HG03469 (cell line): ENCODE data around the gene ADGRG7.
"Not testable (repeated sequence)": the region's sequence is repeated elsewhere in the genome, so short reads cannot be mapped to it uniquely, and the experiment has no call there.

Source experiments
- ATAC-seq: cut with Tn5 transposase; IDR thresholded peaks from one replicate; pipeline ENCODE4 v1.9.1; 2021; ENCODE audit warnings: mild to moderate bottlenecking, moderate library complexity, moderate number of reproducible peaks; ENCODE audit not compliant: unreplicated experiment

Gene ADGRG7

DNA sequence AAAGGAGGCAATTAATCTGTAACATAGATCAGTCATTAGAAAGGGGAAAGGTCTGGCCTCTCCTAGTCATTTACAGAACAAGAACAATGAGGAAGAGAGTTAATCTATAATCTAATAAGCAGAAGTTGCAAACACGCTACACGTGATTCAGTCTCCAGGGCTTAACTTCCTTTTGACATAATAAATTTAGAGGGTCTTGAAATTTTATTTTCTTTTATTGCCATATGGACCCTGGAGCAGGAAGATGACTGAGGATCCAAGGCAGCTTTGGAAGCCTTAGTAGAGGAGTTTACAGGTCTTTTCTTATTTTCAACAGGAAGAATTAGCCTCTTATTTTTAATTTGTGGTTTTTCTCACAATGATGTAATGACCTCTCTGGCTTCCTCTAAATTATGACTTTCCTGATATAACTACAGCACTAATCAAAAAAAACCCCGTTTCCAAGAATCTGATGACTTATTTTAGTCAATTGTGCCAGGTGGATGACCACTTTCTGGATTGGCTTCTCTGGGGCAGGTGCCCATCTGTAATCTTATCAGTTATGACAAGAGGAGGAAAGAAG lies 32.2 kb downstream of the ADGRG7 start:
- peak; percentile 67 for ATAC-seq

DNA sequence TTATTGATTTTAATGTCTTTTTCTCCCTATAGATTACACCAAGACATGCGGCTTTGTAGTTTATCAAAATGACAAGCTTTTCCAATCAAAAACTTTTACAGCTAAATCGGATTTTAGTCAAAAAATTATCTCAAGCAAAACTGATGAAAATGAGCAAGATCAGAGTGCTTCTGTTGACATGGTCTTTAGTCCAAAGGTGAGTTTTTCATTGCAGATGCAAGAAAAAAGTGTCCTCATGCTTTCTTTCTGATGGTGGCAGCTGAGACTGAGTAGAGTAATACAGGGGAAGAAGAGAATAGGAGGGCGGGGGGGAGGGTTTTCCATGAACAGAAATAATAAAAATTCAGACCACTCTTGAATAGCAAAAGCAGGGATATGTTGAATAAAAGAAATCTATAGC lies 36.5 kb downstream of the ADGRG7 start:
- ATAC-seq = no peak

DNA sequence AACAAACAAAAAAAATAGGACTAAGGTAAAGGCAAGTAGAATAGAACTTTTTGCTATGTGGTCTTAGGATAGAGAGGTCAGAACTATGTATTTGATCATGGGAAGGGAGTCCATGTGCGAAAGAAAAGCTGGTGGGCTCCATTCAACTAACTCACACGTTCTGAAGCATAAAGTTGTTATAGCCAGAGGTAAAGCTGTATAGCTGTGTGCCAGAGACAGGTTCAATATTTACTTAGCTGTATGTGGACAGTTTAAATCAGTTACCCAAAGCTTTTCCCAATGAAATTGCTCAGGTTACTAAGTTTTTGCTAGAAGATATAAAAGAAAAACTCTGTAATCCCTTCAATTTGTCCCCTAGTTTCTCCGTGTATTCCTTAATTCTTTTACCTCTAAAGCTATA lies 37.8 kb downstream of the ADGRG7 start:
- ATAC-seq = no peak

DNA sequence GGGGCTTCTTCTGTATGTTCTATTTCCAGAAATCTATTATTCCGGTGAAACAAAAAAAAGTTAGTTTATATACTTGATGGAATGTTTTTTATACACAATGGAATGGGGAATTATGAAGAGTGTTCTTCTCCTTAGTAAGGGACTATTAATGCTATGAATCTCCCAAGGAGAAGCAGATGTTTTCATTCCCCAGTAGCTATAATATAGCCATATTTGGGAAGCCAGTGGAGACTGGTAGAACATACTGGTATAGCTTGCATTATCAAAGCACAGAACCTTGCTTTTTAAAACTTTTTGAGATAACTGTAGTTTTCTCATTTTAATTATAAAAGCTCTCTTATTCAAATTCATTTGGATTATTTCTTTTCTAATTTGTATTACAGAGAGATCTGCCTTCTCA lies 38.3 kb downstream of the ADGRG7 start:
- ATAC-seq = no peak

DNA sequence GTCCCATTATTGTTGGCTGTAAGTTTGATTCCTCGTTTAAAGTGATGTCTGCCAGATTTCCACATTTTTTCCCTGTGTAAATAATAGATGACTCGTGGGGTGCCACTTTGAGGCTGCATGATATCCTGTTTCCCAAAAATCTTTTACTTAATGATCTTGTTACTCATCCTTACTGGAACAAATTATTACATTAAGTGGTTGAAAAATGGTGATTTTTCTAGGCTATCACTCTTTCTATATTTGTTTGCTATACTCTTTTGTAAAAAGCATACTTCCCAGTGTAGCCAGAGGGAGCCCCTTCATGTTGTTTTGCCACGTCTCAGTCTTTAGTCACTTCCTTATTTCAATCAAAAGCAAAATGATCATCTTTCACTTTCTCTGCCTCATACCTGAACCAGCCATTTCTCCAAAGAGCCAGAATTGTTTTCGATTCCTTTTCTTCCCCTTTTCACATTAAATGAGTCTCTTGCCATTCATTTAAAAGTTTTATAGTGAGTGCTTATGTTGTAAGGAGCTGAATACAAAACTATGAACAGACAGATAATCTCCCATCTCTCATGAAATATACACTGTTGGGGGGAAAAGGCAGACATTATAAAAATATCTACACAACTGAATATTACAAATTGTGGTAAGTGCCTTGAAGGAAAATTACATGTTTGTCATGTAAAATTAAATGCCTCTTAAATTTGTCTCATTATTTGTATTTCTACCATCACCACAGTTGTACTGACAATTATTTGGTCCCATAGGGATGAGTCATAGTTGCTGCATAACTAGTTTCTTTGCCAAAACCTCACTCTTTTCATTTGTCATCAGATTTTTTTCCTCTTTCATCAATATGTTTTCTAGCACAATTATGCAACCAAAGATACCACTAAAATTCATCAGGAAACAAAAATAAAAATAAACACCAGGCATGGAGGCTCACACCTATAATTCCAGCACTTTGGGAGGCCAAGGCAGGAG lies 41.5 kb downstream of the ADGRG7 start:
- ATAC-seq = peak; percentile 94

DNA sequence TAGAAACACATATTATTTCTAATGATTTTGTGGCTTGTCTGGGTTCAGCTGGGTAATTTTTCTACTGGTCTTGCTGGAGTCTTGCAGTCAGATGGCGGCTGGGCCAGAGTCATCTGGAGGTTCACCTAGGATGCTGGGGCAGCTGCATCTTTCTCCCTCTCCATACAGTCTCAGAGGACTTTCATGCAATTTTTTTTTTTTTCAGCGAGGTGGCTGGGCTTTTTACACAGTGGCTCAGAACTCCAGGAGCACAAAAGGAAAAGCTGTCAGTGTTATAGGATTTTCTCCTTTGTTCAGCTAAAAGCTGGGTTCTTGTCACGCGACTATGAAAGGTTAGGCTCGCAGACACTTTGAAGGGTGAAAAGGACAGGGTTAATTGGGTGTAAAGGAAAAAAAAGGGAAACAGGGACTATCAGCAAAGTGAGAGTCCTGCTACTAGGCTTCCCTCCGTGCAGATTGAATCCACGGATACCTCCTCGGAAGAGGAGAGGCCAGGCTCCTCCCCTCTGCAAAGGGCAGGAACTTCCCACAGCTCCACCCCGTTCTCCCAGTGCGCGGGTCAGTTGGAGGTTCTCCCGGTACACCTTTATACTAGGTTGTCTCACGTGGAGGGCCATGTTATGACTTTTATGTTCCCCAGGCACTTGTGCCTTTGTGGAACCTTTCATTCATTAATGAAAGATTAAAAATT lies 44.3 kb downstream of the ADGRG7 start:
- no peak for ATAC-seq

DNA sequence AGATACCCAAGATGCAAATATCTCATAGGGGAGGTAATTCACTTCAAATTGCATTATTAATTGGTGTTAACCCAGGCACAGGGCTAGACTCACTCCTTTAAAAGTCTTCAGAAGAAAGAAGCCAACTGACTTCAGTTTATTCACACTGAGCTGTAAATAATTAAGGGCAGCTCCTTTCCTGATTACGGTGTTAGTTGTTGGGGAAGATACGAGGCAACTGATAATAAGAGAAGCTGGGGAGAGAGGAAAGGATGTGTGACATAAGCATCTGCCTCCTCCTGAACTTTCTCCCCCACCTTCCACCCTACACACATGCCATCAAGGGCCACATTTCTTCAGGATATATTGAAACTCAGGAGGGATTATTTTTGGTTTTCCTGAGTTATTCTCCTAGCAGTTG lies 47.5 kb downstream of the ADGRG7 start:
- no peak for ATAC-seq

DNA sequence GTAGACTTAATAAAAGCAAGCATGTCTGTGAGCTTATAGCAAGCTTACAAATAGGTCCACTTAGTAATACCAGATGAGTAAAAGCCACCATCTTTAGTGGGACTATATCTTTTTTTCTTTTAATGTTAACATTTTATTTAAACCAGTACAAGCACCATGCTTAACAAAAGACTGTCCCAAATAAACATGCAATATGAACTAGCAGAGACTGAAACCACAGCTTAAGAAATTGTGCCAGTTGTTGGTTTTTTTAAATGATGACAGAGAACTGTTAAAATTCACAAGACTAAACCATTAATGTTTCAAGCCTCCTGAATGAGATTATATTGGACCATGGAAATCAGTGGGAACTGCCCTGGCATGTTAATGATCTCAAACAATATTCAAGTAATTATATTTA lies 51.9 kb downstream of the ADGRG7 start:
- ATAC-seq = not testable (repeated sequence)

DNA sequence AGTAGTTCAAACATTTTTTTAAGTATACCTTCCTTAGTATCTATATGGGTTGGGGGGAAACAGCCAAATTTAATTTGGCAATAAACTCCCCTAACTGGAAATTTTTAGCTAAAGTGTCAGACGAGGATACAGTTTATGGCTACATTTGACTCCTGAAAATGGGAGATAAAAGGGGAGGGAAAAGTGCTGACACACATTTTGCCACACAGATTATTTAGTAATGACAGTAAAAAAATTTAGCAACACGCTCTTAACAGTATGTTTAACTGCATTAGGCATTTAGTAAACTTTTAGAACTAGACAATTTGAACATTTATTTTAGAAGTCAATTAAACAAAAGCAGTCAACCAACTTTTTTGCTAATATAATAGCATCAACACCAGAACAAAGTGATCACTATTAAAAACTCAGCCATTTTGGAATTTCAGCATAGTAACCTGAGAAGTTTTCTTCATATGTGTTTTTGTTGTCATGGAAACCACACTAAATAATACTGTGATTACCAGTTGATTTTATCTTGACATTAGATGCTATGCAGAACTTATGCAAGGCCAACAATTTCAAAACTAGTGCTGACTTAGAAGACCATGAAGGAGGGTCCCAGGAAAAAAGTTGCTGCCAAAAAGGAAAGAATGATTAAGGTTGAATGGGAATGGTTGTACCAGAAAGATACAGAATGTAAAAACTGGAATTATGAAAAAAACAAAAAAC lies 52.9 kb downstream of the ADGRG7 start:
- ATAC-seq = no peak

DNA sequence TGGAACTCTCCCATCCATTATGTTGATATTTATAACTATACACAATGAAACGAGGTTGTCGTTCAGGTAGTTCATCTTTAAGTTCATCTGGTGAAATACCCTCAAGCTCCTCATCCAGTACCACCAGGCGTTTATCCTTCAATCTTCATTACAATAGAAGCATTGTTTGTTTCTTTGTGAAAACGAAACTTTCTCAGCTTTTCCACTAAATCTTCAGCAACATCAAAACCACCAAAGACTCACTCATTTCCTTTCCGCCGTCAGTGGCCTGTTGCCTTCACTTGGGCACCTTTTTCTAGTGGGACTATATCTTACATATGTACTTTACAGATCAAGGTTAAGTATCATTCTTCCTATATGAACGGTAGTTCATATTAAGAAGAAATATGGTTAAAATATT lies 55.8 kb downstream of the ADGRG7 start:
- ATAC-seq = no peak

DNA sequence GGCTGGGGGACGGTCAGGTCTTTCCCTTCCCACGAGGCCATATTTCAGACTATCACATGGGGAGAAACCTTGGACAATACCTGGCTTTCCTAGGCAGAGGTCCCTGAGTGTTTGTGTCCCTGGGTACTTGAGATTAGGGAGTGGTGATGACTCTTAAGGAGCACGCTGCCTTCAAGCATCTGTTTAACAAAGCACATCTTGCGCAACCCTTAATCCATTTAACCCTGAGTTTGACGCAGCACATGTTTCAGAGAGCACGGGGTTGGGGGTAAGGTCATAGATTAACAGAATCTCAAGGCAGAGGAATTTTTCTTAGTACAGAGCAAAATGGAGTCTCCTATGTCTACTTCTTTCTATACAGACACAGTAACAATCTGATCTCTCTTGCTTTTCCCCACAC lies 57.3 kb downstream of the ADGRG7 start:
- not testable (repeated sequence) for ATAC-seq

DNA sequence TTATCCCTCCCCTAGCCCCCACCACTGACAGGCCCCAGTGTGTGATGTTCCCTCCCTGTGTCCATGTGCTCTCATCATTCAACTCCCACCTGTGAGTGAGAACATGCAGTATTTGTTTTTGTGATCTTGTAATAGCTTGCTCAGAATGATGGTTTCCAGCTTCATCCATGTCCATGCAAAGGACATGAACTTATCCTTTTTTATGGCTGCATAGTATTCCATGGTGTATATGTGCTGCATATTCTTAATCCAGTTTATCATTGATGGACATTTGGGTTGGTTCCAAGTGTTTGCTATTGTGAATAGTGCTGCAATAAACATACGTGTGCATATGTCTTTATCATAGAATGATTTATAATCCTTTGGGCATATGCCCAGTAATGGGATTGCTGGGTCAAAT lies 57.9 kb downstream of the ADGRG7 start:
- not testable (repeated sequence) for ATAC-seq

DNA sequence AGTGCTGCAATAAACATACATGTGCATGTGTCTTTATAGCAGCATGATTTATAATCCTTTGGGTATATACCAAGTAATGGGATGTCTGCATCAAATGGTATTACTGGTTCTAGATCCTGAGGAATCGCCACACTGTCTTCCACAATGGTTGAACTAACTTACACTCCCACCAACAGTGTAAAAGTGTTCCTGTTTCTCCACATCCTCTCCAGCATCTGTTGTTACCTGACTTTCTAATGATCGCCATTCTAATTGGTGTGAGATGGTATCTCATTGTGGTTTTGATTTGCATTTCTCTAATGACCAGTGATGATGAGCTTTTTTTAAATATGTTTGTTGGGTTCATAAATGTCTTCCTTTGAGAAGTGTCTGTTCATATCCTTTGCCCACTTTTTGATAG lies 61.6 kb downstream of the ADGRG7 start:
- not testable (repeated sequence) for ATAC-seq

DNA sequence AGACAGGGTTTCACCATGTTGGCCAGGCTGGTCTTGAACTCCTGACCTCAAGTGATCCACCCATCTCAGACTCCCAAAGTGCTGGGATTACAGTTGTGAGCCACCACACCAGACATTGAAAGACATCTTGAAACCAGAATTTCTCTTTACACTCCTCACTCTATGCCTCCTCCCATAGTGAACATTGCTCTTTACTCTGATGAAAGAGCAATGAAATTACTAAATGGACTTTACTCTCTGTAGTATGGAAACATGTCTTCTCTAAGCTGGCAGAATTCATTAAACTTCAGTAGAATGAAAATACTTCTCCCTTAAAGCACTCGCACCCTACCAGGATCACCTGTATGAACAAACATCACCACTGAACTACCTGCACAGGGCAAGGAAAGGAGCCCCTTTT lies 72.1 kb downstream of the ADGRG7 start:
- no peak for ATAC-seq

DNA sequence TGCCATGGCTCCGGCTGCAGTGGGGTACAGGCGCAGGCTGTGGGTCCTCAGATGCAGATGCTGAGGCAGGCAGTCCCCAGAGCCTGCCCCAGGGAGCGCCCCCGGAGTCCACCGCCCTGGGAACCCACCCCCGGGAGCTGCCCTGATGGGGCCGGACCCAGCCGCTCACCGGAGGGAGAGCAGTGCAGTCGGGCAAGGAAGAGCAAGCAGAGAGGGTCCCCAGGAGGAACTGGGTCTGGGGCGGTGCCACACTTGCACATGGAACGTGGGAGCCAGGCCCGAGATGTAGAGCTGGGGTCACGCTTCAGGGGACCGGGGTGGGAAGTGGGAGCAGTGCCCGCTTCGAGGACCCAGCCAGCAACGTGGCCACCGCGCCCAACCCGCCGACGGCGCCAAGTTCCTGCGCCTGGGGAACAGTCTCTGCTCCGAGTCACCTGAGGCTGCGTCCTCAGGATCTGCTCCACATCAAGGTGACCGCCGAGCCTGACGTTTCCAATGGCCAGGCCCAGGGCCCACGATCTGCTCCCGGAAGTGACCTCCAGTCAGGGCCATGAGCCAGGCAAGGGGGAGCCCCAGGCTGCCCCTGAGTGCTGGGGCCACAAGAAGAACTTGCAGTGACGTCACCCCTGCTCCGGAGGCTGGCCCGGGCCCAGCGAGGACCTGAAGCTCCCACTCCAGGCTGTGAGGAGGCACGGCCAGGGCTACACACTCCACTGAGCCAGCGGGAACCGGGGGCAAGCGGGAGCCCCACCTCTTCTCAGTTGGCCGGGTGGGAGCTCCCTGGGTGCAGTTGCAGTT lies 72.9 kb downstream of the ADGRG7 start:
- no peak for ATAC-seq

DNA sequence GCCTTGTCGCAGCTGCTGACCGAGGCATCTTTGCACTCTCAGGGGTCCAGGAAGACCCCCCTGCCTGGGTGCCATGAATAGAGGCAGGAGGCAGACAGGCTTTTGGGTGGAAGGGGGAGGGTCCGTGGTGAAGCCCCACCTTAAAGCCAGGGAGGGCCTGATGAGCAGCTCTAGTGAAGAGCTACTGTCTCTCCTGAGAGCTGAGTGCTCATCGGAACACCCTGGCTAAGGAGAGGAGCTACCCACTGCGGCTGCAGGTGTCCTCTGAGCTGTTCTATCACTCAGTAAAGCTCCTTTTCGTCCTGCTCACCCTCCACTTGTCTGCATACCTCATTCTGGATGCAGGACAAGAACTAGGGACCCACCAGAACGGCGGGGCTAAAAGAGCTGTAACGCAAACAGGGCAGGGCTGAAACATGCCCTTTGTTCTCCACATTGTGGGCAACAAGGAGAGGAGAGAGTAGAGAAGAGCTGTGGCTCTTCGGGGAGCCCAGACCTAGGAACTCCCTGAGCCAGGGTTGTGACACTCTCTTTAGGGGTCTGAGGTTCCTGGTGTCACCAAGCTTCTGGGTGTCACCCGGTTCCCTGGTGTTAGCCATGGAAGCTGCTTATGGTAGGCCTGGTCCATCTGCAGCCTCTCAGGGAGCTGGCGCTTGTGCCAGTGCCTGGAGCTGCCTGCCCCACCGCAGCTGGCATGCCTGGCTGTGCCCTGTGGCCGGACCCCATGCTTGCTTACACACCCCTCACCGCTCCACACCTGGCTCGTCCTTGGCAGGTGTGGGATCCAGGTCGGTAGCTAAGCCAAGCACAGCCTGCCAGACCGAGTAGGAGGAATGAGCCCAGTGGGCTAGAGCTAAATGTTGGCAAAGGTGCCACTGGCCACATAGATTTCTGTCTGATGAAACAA lies 73.7 kb downstream of the ADGRG7 start:
- ATAC-seq = no peak

DNA sequence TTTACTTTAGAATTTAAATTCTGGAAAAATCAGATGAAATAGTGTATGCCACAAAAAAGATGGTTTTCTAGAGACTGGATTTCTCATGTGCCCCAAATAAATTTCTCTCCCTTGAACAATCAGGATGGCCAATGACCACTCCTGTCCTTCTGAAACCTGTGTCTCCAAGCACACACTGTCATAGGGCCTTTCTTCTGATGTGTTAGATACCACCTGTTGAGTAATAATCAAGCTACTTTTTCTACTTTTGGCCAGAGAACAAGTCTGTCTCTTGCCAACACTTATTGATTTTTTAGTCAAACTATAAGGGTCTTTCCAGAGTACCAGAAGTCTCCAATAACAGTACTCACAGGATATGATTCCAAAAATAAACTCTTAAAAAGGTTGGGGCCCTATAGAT lies 83.8 kb downstream of the ADGRG7 start:
- no peak for ATAC-seq

DNA sequence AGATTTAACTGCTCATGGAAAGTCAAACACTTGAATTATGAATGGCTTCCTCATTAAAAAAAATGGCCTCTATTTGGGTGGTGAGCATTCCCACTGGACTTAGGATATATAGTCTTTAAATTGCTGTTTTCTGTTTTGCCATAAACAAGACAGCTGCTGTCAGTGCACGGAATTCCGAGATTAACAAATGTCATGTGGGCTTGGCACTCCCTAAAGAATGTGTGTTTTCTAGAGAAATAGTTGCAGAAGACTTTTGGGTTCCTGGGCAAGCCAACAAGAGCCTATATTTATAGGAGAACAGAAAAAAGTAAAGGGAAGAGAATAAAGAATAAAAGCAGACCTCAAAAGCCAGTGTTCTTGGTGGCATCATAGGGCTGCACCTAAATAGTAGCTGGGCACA lies 86.3 kb downstream of the ADGRG7 start:
- ATAC-seq = no peak

DNA sequence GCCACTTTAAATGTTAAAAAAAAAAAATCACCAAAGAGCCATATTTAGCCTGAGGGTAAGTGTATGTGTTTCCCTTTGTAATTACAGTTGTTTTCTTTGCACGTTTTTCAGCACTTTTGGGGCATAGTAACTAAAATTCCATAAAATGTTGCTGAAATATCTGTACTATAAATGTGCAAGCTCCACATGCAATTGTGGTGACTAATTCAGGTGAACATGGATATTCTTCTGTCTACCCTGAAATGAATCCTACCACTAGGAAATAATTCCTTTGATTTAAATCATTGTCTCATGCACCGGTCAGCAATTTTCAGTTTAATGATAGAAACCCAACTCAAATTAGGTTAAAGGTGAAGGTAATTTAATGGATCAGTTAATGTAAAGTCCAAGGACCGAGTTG lies 86.8 kb downstream of the ADGRG7 start:
- no peak for ATAC-seq
